Measurements from ENCODE around the gene HPCAL1. TPM values are rescaled to one million over a fixed set of nuclear protein-coding genes. Genes with fewer than 3 reads are reported as not detected.

The HPCAL1 gene
- total and polyA plus RNA-seq, 2 experiments from 2014 or later = 8.3 to 25.4 TPM

GRCh38 chr2:10424916-10425505 is 122.3 kb downstream of the HPCAL1 start:
- no peak for ATAC-seq
- H3F3A ChIP-seq (replicated peaks; ENCODE audit: low read depth) = no peaks in the 10 kb centered on the region
- H3K27me3 ChIP-seq (ENCODE audit: insufficient read depth) = no peaks in the 10 kb centered on the region
- H4K20me1 ChIP-seq (replicated peaks; ENCODE audit: insufficient read depth) = no peaks in the 10 kb centered on the region
- DNase-seq (ENCODE audit: low spot score) = no peak
- H3K4me1 ChIP-seq (ENCODE audit: insufficient read depth) = no peaks in the 10 kb centered on the region
- Mint-ChIP-seq H3K27ac (no peak overlapping the region; the same call in 1 of the 2 replicates), H3K4me3 (no peak overlapping the region), H3K4me1 (no peaks in the 10 kb centered on the region), H3K36me3 (ENCODE audit: low read depth) (no peaks in the 10 kb centered on the region), H3K9me3 (no peaks in the 10 kb centered on the region), H3K27me3 (ENCODE audit: insufficient read depth, low read depth, poor library complexity) (peaks cover 5% of the 10 kb centered on the region)
- no peaks in the 10 kb centered on the region for H3K9me2 ChIP-seq (ENCODE audit: insufficient read depth)
- no peak overlapping the region for H3K4me2 ChIP-seq
- H3K36me3 ChIP-seq (ENCODE audit: insufficient read depth) = no peaks in the 10 kb centered on the region
- no peak overlapping the region for H2AFZ ChIP-seq
- no peak overlapping the region for H3K27ac ChIP-seq (ENCODE audit: low read depth)
- H3K79me2 ChIP-seq (replicated peaks; ENCODE audit: insufficient read depth) = no peaks in the 10 kb centered on the region
- TF ChIP-seq ZNF331 (CRISPR knock-in tag; IDR thresholded peaks at IDR 0.05; ENCODE audit: low read depth) (no peak), EZH2 (IDR thresholded peaks at IDR 0.05; ENCODE audit: low read depth, unreplicated experiment) (no peak), ETS1 (IDR thresholded peaks at IDR 0.05) (no peak), CREB1 (CRISPR knock-in tag; IDR thresholded peaks at IDR 0.05; ENCODE audit: low read depth) (no peak), ZNF114 (CRISPR knock-in tag; IDR thresholded peaks at IDR 0.05) (no peak), NANOG (IDR thresholded peaks at IDR 0.05; ENCODE audit: borderline replicate concordance) (no peak), POLR2AphosphoS5 (IDR thresholded peaks at IDR 0.05; ENCODE audit: low read depth) (no peak), JUNB (IDR thresholded peaks at IDR 0.05; ENCODE audit: unreplicated experiment) (no peak), STAT1 (IDR thresholded peaks at IDR 0.05; ENCODE audit: unreplicated experiment) (no peak), ZNF462 (CRISPR knock-in tag; IDR thresholded peaks at IDR 0.05) (no peak), CTCF (conservative IDR thresholded peaks at IDR 0.05; ENCODE audit: low read depth in 2 of 2) (no peak), EZH2phosphoT487 (IDR thresholded peaks at IDR 0.05; ENCODE audit: unreplicated experiment) (no peak), REST (IDR thresholded peaks at IDR 0.05; ENCODE audit: unreplicated experiment) (no peak)
- no peak overlapping the region for H3K4me3 ChIP-seq

Data from GM23338 (cell line).